MCF 10A (cell line): ENCODE data around the gene DLL3. TPM values are rescaled to one million over a fixed set of nuclear protein-coding genes. Genes with fewer than 3 reads are reported as not detected.

Experiments
- BruUV-seq: library from RNA; stranded (reverse); fragments of 400-500 nt; replicated peaks from 2 replicates; lab custom pipeline; 2021; lab: Mats Ljungman, UMichigan
- CTCF ChIA-PET: fragments of 300-600 bp; sonication (Branson Sonifier 250); formaldehyde crosslinking; extraction: SDS; loops from one replicate; lab custom pipeline; 2021; ENCODE audit warnings: antibody characterized with exemption, inconsistent platforms; lab: Yijun Ruan, JAX
- POLR2A ChIA-PET: fragments of 300-600, 350-650 bp; sonication (Branson Sonifier 250); formaldehyde crosslinking; extraction: SDS; loops from one replicate; lab custom pipeline; 2020; ENCODE audit warnings: antibody characterized with exemption, inconsistent platforms; lab: Yijun Ruan, JAX
- DNase-seq: peaks from one replicate; pipeline ENCODE4 v3.0.0-alpha.2; 2018; ENCODE audit not compliant: unreplicated experiment
- H3K27ac Mint-ChIP-seq: one replicate; pipeline ENCODE4 v1.8.0; 2022; ENCODE audit warnings: mild to moderate bottlenecking, low read depth, mixed read lengths; ENCODE audit not compliant: unreplicated experiment
- H3K27me3 Mint-ChIP-seq: one replicate; pipeline ENCODE4 v1.8.0; 2022; ENCODE audit warnings: mixed read lengths; ENCODE audit not compliant: insufficient read depth, unreplicated experiment
- H3K36me3 Mint-ChIP-seq: one replicate; pipeline ENCODE4 v1.8.0; 2022; ENCODE audit warnings: mild to moderate bottlenecking, moderate library complexity, mixed read lengths; ENCODE audit not compliant: insufficient read depth, unreplicated experiment
- H3K4me1 Mint-ChIP-seq: one replicate; pipeline ENCODE4 v1.8.0; 2022; ENCODE audit warnings: mixed read lengths; ENCODE audit not compliant: insufficient read depth, unreplicated experiment
- H3K4me3 Mint-ChIP-seq: one replicate; pipeline ENCODE4 v1.8.0; 2022; ENCODE audit warnings: mild to moderate bottlenecking, moderate library complexity, mixed read lengths; ENCODE audit not compliant: unreplicated experiment
- H3K9me3 Mint-ChIP-seq: one replicate; pipeline ENCODE4 v1.8.0; 2022; ENCODE audit warnings: mixed read lengths; ENCODE audit not compliant: unreplicated experiment
- intact Hi-C: fragments of 100-400 bp; cut with micrococcal nuclease; formaldehyde crosslinking; loops from 2 replicates; pipeline ENCODE4 v1.14.1; 2022
- total RNA-seq: library from RNA; stranded (reverse); gene quantifications from 2 replicates; pipeline ENCODE4 v1.2.3, GENCODE V29; 2022
- TF ChIP-seq, protein P1 (sequence below): fragments of 200-600 bp; IDR thresholded peaks from one replicate; pipeline ENCODE4 v1.8.0; 2022; ENCODE audit warnings: antibody characterized with exemption, mild to moderate bottlenecking; ENCODE audit not compliant: unreplicated experiment

The DLL3 gene
- total RNA-seq, 1 experiment from 2014 or later, result 0.68 TPM

DNA sequence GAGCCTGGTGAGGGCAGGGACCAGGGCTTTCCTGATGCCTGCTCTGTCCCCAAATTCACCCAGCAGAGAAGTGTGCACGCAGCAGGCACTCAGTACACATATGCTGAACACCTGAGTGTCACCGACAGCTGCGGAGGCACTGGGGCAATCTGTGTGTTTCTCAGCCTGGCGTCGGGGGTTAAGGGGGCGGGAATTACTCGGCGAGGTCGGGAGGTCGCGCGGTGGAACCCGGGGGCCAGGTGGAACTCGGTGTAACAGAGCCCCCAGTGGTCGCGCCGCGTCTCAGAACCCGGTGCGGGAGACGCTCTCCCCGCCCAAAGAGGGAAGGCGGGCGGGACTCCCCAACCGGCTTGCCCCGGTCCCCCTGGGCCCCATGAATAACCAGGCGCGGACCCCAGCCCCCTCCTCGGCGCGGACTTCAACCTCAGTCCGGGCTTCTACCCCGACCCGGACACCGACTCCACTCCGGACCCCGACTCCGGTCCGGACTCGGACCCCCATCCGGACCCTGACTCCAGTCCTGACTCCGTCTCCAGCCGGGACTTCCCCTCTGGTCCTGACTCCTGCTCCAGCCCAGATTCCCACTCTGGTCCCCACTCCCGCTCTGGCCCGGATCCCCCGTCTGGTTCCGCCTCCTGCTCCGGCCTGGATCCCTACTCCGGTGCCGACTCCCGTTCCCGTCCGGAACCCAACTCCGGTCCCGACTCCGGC, 16.2 kb downstream of the DLL3 start, which contains the start of gene SELENOV:
SELENOV (plus strand) TSS at position 300 of the 711 bp plus-strand sequence; CDS start at position 374, 74 bp downstream.
- no peak for DNase-seq
- POLR2A ChIA-PET, result no interaction called here
- H3K27me3 Mint-ChIP-seq, result peaks cover 44% of the 10 kb centered on the region
- no TSS peak for BruUV-seq
- peak within 1 kb of the TSS; percentile 44 for H3K4me3 Mint-ChIP-seq
- intact Hi-C loops, result no loop called here
- no peaks in the 10 kb centered on the region for H3K36me3 Mint-ChIP-seq
- TF ChIP-seq, protein P1, sequence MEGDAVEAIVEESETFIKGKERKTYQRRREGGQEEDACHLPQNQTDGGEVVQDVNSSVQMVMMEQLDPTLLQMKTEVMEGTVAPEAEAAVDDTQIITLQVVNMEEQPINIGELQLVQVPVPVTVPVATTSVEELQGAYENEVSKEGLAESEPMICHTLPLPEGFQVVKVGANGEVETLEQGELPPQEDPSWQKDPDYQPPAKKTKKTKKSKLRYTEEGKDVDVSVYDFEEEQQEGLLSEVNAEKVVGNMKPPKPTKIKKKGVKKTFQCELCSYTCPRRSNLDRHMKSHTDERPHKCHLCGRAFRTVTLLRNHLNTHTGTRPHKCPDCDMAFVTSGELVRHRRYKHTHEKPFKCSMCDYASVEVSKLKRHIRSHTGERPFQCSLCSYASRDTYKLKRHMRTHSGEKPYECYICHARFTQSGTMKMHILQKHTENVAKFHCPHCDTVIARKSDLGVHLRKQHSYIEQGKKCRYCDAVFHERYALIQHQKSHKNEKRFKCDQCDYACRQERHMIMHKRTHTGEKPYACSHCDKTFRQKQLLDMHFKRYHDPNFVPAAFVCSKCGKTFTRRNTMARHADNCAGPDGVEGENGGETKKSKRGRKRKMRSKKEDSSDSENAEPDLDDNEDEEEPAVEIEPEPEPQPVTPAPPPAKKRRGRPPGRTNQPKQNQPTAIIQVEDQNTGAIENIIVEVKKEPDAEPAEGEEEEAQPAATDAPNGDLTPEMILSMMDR, result no peak
- no peaks in the 10 kb centered on the region for H3K9me3 Mint-ChIP-seq
- H3K4me1 Mint-ChIP-seq, result peaks cover 8% of the 10 kb centered on the region
- H3K27ac Mint-ChIP-seq, result no peak within 1 kb of the TSS
- CTCF ChIA-PET, result interaction anchor here (0.5 kb wide), 1 partner anchor 626 kb away, joined by 3 read pairs; no protein-coding TSS in a partner anchor

DNA sequence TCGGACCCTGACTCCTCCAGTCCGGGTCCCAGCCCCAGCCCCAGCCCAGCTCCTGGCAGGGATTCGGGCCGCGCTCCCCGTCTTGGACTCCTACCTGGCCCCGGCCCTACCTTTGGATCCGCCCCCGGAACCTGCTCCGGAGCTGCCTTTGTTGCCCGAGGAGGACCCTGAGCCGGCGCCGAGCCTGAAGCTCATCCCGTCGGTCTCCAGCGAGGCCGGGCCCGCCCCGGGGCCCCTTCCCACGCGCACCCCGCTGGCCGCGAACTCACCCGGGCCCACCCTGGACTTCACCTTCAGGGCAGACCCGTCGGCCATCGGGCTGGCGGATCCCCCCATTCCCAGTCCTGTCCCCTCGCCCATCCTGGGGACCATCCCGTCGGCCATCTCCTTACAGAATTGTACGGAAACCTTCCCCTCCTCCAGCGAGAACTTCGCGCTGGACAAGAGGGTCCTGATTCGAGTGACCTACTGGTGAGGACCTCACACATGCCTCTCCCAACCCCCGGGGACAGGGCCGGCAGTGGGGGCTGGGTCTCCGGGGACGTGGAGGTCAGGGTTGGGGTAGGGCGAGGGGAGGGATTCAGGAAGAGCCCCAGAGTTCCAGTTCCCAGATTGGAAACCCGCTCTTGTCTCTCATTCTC, 16.9 kb downstream of the DLL3 start:
- no peak overlapping the region for H3K27ac Mint-ChIP-seq
- no peaks in the 10 kb centered on the region for H3K36me3 Mint-ChIP-seq
- TF ChIP-seq, protein P1, result no peak
- peaks cover 8% of the 10 kb centered on the region for H3K4me1 Mint-ChIP-seq
- H3K4me3 Mint-ChIP-seq, result peak overlapping the region; percentile 1
- ChIA-PET CTCF (interaction anchor here (0.5 kb wide), 1 partner anchor 626 kb away, joined by 3 read pairs; no protein-coding TSS in a partner anchor), POLR2A (interaction anchor here (0.7 kb wide), 1 partner anchor 25 kb away, joined by 3 read pairs; the partner anchor contains the start of gene EID2)
- no peak for DNase-seq
- H3K9me3 Mint-ChIP-seq, result no peaks in the 10 kb centered on the region
- intact Hi-C loops, result no loop called here
- no TSS peak for BruUV-seq
- H3K27me3 Mint-ChIP-seq, result peaks cover 44% of the 10 kb centered on the region

DNA sequence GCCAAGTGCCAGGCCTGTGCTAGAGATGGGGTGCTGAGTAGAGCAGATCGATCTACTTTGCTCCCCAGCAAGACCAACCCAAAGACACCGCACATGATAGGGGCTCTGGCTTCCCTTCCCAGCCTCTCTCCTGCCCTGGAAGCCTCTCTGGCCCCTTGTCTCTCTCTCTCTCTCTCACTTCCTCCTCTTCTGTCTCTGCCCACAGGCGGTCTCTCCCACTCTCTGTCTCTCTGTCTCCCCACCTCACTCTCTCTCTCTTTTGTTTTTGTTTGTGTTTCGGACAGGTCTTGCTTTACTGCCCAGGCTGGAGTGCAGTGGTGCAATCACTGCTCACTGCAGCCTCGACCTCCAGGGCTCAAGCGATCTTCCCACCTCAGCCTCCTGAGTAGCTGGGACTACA, 17.5 kb downstream of the DLL3 start:
- intact Hi-C loops, result no loop called here
- Mint-ChIP-seq H3K36me3 (no peaks in the 10 kb centered on the region), H3K4me1 (peaks cover 8% of the 10 kb centered on the region), H3K9me3 (no peaks in the 10 kb centered on the region), H3K27ac (no peak overlapping the region), H3K4me3 (peak overlapping the region; percentile 1), H3K27me3 (peaks cover 44% of the 10 kb centered on the region)
- BruUV-seq, result no TSS peak
- DNase-seq, result no peak
- TF ChIP-seq, protein P1, result no peak
- CTCF ChIA-PET, result no interaction called here
- POLR2A ChIA-PET, result interaction anchor here (0.7 kb wide), 1 partner anchor 24 kb away, joined by 3 read pairs; the partner anchor contains the start of gene EID2

DNA sequence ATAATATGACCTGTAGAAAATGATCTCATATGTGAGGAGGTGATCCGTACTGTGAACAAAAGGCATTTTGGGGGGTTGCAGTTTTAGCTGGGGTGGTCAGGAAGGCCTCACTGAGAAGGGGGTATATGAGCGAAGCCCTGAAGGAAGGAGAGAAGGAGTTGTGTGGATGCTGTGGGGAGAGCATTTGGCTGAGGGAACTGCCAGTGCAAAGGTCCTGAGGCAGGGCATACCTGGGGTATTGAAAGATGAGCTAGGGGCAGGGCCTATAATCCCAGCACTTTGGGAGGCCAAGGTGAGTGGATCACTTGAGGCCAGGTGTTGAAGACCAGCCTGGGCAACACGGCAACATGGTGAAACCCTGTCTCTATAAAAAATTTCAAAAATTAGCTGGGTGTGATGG, 18.7 kb downstream of the DLL3 start:
- ChIA-PET CTCF (interaction anchor here (0.5 to 1.6 kb wide), 2 partner anchors 16 to 1939 kb away, joined by 3 to 7 read pairs; partner anchors contain the start of gene EID2B), POLR2A (interaction anchor here (0.8 kb wide), 1 partner anchor 662 kb away, joined by 3 read pairs; no protein-coding TSS in a partner anchor)
- no peak for DNase-seq
- TF ChIP-seq, protein P1, result no peak
- H3K36me3 Mint-ChIP-seq, result no peaks in the 10 kb centered on the region
- BruUV-seq, result no TSS peak
- H3K27ac Mint-ChIP-seq, result no peak overlapping the region
- peaks cover 44% of the 10 kb centered on the region for H3K27me3 Mint-ChIP-seq
- intact Hi-C loops, result no loop called here
- H3K4me3 Mint-ChIP-seq, result no peak overlapping the region
- peaks cover 8% of the 10 kb centered on the region for H3K4me1 Mint-ChIP-seq
- no peaks in the 10 kb centered on the region for H3K9me3 Mint-ChIP-seq
